Measurements from ENCODE around the gene RNF115.

The RNF115 gene

GRCh38 chr1:145758575-145758974 lies 65.3 kb downstream of the RNF115 start:
- Histone ChIP-seq H3K9me3 (ENCODE audit: insufficient read depth, low read depth, low read length) (peaks cover 4% of the 10 kb centered on the region; the same call in 1 of the 2 replicates), H3F3A (ENCODE audit: low read depth) (no peaks in the 10 kb centered on the region), H3K9ac (ENCODE audit: low read depth, low read length, poor library complexity, severe bottlenecking) (no peak overlapping the region), H3K36me3 (ENCODE audit: insufficient read depth, low read length) (peaks cover 60% of the 10 kb centered on the region; the same call in 1 of the 2 replicates), H3K27me3 (ENCODE audit: insufficient read depth, low read length, poor library complexity, severe bottlenecking) (no peaks in the 10 kb centered on the region), H3K79me2 (ENCODE audit: insufficient read depth, low read length) (no peaks in the 10 kb centered on the region), H3K4me3 (ENCODE audit: low read length, poor library complexity, severe bottlenecking) (no peak overlapping the region), H2AFZ (ENCODE audit: low read length) (no peak overlapping the region), H3K4me2 (ENCODE audit: low read depth, low read length, poor library complexity, severe bottlenecking) (no peak overlapping the region), H4K20me1 (ENCODE audit: insufficient read depth, low read length, poor library complexity, severe bottlenecking) (no peaks in the 10 kb centered on the region), H3K4me1 (ENCODE audit: insufficient read depth, low read length, poor library complexity, severe bottlenecking) (no peaks in the 10 kb centered on the region), H3K9me2 (replicated peaks; ENCODE audit: low read depth, low read length) (no peaks in the 10 kb centered on the region)
- no peak for TF ChIP-seq EZH2phosphoT487 (IDR thresholded peaks at IDR 0.05; ENCODE audit: borderline replicate concordance)
- no peak for TF ChIP-seq CTCF (conservative IDR thresholded peaks at IDR 0.05; ENCODE audit: low read length)

- Histone ChIP-seq H3F3A (ENCODE audit: low read depth) (no peaks in the 10 kb centered on the region), H3K36me3 (ENCODE audit: insufficient read depth, low read length) (peaks cover 65% of the 10 kb centered on the region; the same call in 1 of the 2 replicates), H3K9me2 (replicated peaks; ENCODE audit: low read depth, low read length) (no peaks in the 10 kb centered on the region), H3K27me3 (ENCODE audit: insufficient read depth, low read length, poor library complexity, severe bottlenecking) (no peaks in the 10 kb centered on the region), H3K4me3 (ENCODE audit: low read length, poor library complexity, severe bottlenecking) (no peak overlapping the region), H3K9ac (ENCODE audit: low read depth, low read length, poor library complexity, severe bottlenecking) (no peak overlapping the region), H3K9me3 (ENCODE audit: insufficient read depth, low read depth, low read length) (peaks cover 4% of the 10 kb centered on the region; the same call in 1 of the 2 replicates), H3K79me2 (ENCODE audit: insufficient read depth, low read length) (no peaks in the 10 kb centered on the region), H2AFZ (ENCODE audit: low read length) (no peak overlapping the region), H3K4me2 (ENCODE audit: low read depth, low read length, poor library complexity, severe bottlenecking) (no peak overlapping the region), H4K20me1 (ENCODE audit: insufficient read depth, low read length, poor library complexity, severe bottlenecking) (no peaks in the 10 kb centered on the region), H3K4me1 (ENCODE audit: insufficient read depth, low read length, poor library complexity, severe bottlenecking) (no peaks in the 10 kb centered on the region)
- TF ChIP-seq CTCF (conservative IDR thresholded peaks at IDR 0.05; ENCODE audit: low read length), result no peak
- TF ChIP-seq EZH2phosphoT487 (IDR thresholded peaks at IDR 0.05; ENCODE audit: borderline replicate concordance), result no peak
Measured at GRCh38 chr1:145758116-145758515, 65.8 kb downstream of the RNF115 start.

GRCh38 chr1:145757420-145757819 lies 66.5 kb downstream of the RNF115 start:
- no peaks in the 10 kb centered on the region for H3K4me1 ChIP-seq (ENCODE audit: insufficient read depth, low read length, poor library complexity, severe bottlenecking)
- no peaks in the 10 kb centered on the region for H4K20me1 ChIP-seq (ENCODE audit: insufficient read depth, low read length, poor library complexity, severe bottlenecking)
- H2AFZ ChIP-seq (ENCODE audit: low read length), result no peak overlapping the region
- H3K4me2 ChIP-seq (ENCODE audit: low read depth, low read length, poor library complexity, severe bottlenecking), result no peak overlapping the region
- H3K9me3 ChIP-seq (ENCODE audit: insufficient read depth, low read depth, low read length), result peaks cover 4% of the 10 kb centered on the region; the same call in 1 of the 2 replicates
- no peaks in the 10 kb centered on the region for H3K9me2 ChIP-seq (replicated peaks; ENCODE audit: low read depth, low read length)
- no peaks in the 10 kb centered on the region for H3K79me2 ChIP-seq (ENCODE audit: insufficient read depth, low read length)
- H3F3A ChIP-seq (ENCODE audit: low read depth), result no peaks in the 10 kb centered on the region
- no peak overlapping the region for H3K4me3 ChIP-seq (ENCODE audit: low read length, poor library complexity, severe bottlenecking)
- no peaks in the 10 kb centered on the region for H3K27me3 ChIP-seq (ENCODE audit: insufficient read depth, low read length, poor library complexity, severe bottlenecking)
- no peak overlapping the region for H3K9ac ChIP-seq (ENCODE audit: low read depth, low read length, poor library complexity, severe bottlenecking)
- peaks cover 65% of the 10 kb centered on the region; the same call in 1 of the 2 replicates for H3K36me3 ChIP-seq (ENCODE audit: insufficient read depth, low read length)
- TF ChIP-seq EZH2phosphoT487 (IDR thresholded peaks at IDR 0.05; ENCODE audit: borderline replicate concordance) (no peak), CTCF (conservative IDR thresholded peaks at IDR 0.05; ENCODE audit: low read length) (no peak)

Measured in Loucy (cell line).